Left ventricle myocardium inferior (tissue), 1 donor: ENCODE results near the gene AP5S1. TPM values are rescaled to one million over a fixed set of nuclear protein-coding genes. Genes with fewer than 3 reads are reported as not detected.

Source experiments
- DNase-seq: peaks from one replicate; pipeline ENCODE4 v3.0.0-alpha.2; 2020
- H3K27ac ChIP-seq: fragments of 200-600 bp; replicated peaks from 2 replicates; pipeline ENCODE4 v1.8.0; 2021
- H3K27me3 ChIP-seq: fragments of 200-600 bp; 2 replicates; pipeline ENCODE4 v1.8.0; 2021; ENCODE audit warnings: low read depth
- H3K36me3 ChIP-seq: fragments of 200-600 bp; 2 replicates; pipeline ENCODE4 v1.8.0; 2021
- H3K4me1 ChIP-seq: fragments of 200-600 bp; 2 replicates; pipeline ENCODE4 v1.8.0; 2021
- H3K4me3 ChIP-seq: fragments of 200-600 bp; 2 replicates; pipeline ENCODE4 v1.8.0; 2021; ENCODE audit warnings: mild to moderate bottlenecking, moderate library complexity
- H3K9me3 ChIP-seq: fragments of 200-600 bp; replicated peaks from 2 replicates; pipeline ENCODE4 v1.8.0; 2021
- intact Hi-C: fragments of 100-400 bp; cut with micrococcal nuclease; formaldehyde crosslinking; loops from one replicate; pipeline ENCODE4 v1.11.0; 2022
- total RNA-seq: library from RNA; stranded (reverse); fragmentation: NEBNext Ultra II Directional; extraction: Animal tissue kit (Norgen Biotek cat#: 25700); gene quantifications from one replicate; pipeline ENCODE4 v1.2.1, GENCODE V29; 2021
- TF ChIP-seq, protein P1 (sequence below): fragments of 200-600 bp; IDR thresholded peaks from 2 replicates; pipeline ENCODE4 v1.8.0; 2021; ENCODE audit warnings: antibody characterized with exemption, mild to moderate bottlenecking, borderline replicate concordance
- donor health status: DM: no; HTN: yes; CAD: no; lungs with severe emphysema.

The AP5S1 gene
- total RNA-seq, 1 donor from 2014 or later, result 11.3 TPM

DNA sequence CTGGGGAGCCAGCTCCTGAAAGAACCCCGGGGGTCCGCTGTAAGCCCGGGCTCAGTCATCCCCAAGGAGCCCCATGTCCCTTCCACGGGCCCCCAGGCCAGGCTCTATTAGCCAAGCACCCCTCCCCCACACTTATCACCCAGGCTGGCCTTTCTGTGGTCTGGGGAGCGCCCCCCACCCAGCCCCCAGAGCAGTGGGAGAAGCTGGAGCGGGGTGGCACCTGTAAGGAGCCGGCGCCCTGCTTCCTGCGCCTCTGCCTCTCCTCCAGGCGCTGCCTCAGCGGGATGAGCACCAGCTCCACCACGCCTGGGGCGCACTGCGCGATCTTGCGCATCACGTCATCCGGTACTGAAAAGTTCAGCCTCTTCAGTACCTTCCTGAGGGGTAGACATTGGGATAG, 41.4 kb upstream of the AP5S1 start:
- Histone ChIP-seq H3K27me3 (no peaks in the 10 kb centered on the region), H3K4me1 (peaks cover 38% of the 10 kb centered on the region), H3K27ac (no peak overlapping the region), H3K9me3 (no peaks in the 10 kb centered on the region), H3K36me3 (peaks cover under 1% of the 10 kb centered on the region), H3K4me3 (no peak overlapping the region)
- intact Hi-C loops, result no loop called here
- DNase-seq, result no peak
- TF ChIP-seq, protein P1, sequence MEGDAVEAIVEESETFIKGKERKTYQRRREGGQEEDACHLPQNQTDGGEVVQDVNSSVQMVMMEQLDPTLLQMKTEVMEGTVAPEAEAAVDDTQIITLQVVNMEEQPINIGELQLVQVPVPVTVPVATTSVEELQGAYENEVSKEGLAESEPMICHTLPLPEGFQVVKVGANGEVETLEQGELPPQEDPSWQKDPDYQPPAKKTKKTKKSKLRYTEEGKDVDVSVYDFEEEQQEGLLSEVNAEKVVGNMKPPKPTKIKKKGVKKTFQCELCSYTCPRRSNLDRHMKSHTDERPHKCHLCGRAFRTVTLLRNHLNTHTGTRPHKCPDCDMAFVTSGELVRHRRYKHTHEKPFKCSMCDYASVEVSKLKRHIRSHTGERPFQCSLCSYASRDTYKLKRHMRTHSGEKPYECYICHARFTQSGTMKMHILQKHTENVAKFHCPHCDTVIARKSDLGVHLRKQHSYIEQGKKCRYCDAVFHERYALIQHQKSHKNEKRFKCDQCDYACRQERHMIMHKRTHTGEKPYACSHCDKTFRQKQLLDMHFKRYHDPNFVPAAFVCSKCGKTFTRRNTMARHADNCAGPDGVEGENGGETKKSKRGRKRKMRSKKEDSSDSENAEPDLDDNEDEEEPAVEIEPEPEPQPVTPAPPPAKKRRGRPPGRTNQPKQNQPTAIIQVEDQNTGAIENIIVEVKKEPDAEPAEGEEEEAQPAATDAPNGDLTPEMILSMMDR, result no peak

DNA sequence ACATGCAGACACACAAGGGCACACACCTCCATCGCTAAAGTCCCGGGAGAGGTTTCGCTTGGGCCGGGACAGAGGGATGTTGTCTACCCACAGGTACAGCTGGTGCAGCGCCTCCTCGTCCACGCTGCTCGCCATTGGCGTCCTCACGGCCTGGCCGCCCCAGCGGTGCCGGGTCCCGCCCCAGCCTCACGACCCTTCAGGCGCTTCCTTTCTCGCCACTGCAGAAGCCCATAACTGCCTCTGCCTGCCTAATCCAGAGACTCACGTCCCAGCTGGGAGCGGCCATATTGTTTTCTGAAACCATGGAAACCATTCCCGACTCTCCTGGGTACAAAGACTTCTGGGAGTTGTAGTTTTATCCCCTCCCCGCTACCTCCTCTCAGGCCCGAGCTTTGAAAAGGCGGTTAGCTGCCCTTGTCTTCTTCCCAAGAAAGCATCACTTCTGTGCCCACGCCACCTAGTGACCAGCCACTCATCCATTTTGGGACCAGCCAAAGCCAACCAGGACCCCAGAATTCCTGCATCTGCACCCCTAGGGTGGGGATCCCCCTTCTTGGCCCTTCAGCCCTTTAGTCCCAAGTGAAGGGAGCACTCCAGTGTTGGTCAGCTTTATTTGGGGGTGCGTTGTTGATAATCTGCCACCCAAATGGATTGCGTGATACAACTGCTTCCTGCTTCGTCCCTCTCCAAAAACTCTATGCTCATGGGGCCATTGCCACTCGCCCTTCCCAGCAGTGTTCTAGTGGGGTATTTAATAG, 39.0 kb upstream of the AP5S1 start, which contains the start of gene SPEF1:
Gene SPEF1, minus strand, starts transcription at position 296 of the 758 bp plus-strand sequence. Its CDS starts 161 bp downstream, at position 135.
- Histone ChIP-seq H3K27me3 (no peaks in the 10 kb centered on the region), H3K36me3 (peaks cover 6% of the 10 kb centered on the region), H3K4me3 (peak within 1 kb of the TSS; percentile 66), H3K27ac (peak within 1 kb of the TSS; percentile 62), H3K9me3 (no peaks in the 10 kb centered on the region), H3K4me1 (peaks cover 61% of the 10 kb centered on the region)
- peak; percentile 62 for DNase-seq
- TF ChIP-seq, protein P1, result peak; percentile 44
- intact Hi-C loops, result no loop called here

DNA sequence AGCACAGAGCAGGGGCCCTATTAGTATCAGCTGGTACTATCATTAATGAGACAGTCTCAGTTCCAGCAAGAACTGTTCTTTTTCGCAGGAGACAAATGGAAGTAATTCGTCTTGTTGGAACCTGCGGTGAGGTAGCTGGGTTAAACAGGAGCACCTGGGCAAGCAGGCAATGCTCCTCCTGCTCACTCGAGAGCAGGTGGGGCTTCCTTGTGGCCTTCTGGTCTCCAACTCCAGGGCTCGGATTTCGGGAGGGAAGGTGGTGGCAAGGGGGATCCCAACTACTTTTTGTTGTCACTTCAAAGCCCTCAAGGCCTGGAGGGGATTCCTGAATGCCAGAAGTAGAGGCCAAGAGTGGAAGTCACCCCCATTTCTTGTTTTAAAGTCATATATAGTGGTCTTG, 37.8 kb upstream of the AP5S1 start:
- TF ChIP-seq, protein P1, result no peak
- Histone ChIP-seq H3K27me3 (no peaks in the 10 kb centered on the region), H3K4me1 (peaks cover 62% of the 10 kb centered on the region), H3K36me3 (peaks cover 6% of the 10 kb centered on the region), H3K9me3 (no peaks in the 10 kb centered on the region), H3K4me3 (no peak overlapping the region), H3K27ac (no peak overlapping the region)
- DNase-seq, result no peak
- intact Hi-C loops, result no loop called here

DNA sequence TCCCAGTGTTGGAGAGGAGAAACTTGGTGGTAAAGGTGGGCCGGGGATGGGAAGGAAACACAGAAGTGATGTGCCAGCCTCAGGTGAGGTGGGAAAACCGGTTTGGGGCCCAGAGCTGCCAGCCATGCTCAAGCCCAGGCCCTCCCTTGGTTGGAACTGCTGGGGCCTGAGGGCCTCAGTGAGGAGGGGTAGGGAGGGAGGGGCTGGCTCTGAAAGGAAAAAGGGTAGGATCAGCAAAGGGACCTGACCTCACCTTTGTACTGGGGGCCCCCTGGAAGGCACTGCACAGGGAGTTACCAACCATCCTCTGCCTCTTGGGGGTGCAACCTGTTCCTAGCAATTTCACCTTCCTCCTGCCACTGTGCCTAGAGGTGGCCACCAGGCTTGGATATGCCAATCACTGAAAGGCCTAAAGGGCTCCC, 37.3 kb upstream of the AP5S1 start:
- TF ChIP-seq, protein P1, result no peak
- no peak overlapping the region for H3K4me3 ChIP-seq
- H3K27ac ChIP-seq, result no peak overlapping the region
- H3K36me3 ChIP-seq, result peaks cover 6% of the 10 kb centered on the region
- H3K4me1 ChIP-seq, result peaks cover 57% of the 10 kb centered on the region
- intact Hi-C loops, result no loop called here
- H3K9me3 ChIP-seq, result no peaks in the 10 kb centered on the region
- no peak for DNase-seq
- no peaks in the 10 kb centered on the region for H3K27me3 ChIP-seq

DNA sequence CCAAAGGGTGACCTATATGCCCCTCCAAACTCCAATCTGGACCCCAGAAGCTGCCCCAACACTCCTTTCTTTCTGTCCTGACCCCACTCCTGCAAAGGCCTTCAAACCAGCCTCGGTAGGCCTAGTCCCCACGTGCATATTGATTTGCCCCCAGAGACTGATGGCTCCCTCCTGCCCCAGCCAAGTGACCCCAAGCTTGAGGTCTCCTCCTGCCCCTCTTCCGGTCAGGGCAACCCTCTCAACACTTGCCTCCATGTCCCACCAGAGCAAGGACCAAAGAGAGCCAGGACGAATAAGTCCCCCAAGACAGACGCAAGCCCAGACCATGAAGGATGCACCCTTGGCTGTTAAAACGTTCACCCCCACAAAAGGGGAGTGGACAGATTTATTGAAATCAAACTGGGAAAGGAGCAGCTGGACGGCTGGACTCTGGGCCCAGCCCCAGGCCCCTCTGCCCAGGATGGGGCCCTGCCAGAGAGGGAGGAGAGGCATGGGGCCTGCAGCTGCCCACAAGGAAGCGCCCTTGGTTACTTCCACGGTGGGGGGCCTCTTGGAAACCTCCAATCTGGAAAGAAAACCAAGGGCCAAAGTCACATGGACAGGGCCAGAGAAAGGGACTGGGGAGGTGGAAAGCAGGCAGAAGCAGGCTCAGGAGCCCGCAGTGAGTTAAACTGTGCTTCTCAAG, 36.7 kb upstream of the AP5S1 start:
- no peaks in the 10 kb centered on the region for H3K9me3 ChIP-seq

More for the DNA sequence above, 36.7 kb upstream of the AP5S1 start:
- peak overlapping the region; percentile 81 for H3K4me3 ChIP-seq
- no peaks in the 10 kb centered on the region for H3K27me3 ChIP-seq
- H3K36me3 ChIP-seq, result peaks cover 6% of the 10 kb centered on the region
- intact Hi-C loops, result no loop called here
- DNase-seq, result no peak
- TF ChIP-seq, protein P1, result no peak
- peak overlapping the region; percentile 92 for H3K27ac ChIP-seq
- peaks cover 52% of the 10 kb centered on the region for H3K4me1 ChIP-seq
